ENCODE data around the gene SLC18B1. TPM values are rescaled to one million over a fixed set of nuclear protein-coding genes. Genes with fewer than 3 reads are reported as not detected.
A peak's percentile ranks its signal among the peaks of the same experiment; 100 is the strongest.

SLC18B1 gene
- total RNA-seq, 1 donor from 2014 or later, result 3.4 TPM

GRCh38 chr6:132798869-132799538 lies 567 bp upstream of the SLC18B1 start:
- TF ChIP-seq CTCF (conservative IDR thresholded peaks at IDR 0.05; ENCODE audit: low read depth, low read length), result peak; percentile 93
- DNase-seq (ENCODE audit: low read depth), result no peak
- peak overlapping the region; percentile 89 for H3K4me3 ChIP-seq (ENCODE audit: low read depth, low read length)

- no peak overlapping the region for H3K4me3 ChIP-seq (ENCODE audit: low read depth, low read length)
- no peak for TF ChIP-seq CTCF (conservative IDR thresholded peaks at IDR 0.05; ENCODE audit: low read depth, low read length)
- DNase-seq (ENCODE audit: low read depth), result no peak
Measured at GRCh38 chr6:132795461-132795860, 3.0 kb downstream of the SLC18B1 start.

- TF ChIP-seq CTCF (conservative IDR thresholded peaks at IDR 0.05; ENCODE audit: low read depth, low read length), result no peak
Measured at GRCh38 chr6:132792510-132792909, 5.9 kb downstream of the SLC18B1 start.

GRCh38 chr6:132790450-132790849 lies 8.0 kb downstream of the SLC18B1 start:
- no peak for TF ChIP-seq CTCF (conservative IDR thresholded peaks at IDR 0.05; ENCODE audit: low read depth, low read length)
- no peak overlapping the region for H3K4me3 ChIP-seq (ENCODE audit: low read depth, low read length)
- no peak for DNase-seq (ENCODE audit: low read depth)

More at GRCh38 chr6:132792510-132792909, 5.9 kb downstream of the SLC18B1 start:
- DNase-seq (ENCODE audit: low read depth), result no peak
- H3K4me3 ChIP-seq (ENCODE audit: low read depth, low read length), result no peak overlapping the region

- TF ChIP-seq CTCF (conservative IDR thresholded peaks at IDR 0.05; ENCODE audit: low read depth, low read length), result no peak
- no peak for DNase-seq (ENCODE audit: low read depth)
- no peak overlapping the region for H3K4me3 ChIP-seq (ENCODE audit: low read depth, low read length)
Measured at GRCh38 chr6:132789396-132789776, 9.1 kb downstream of the SLC18B1 start.

GRCh38 chr6:132788658-132789395 lies 9.6 kb downstream of the SLC18B1 start:
- no peak for DNase-seq (ENCODE audit: low read depth)
- no peak overlapping the region for H3K4me3 ChIP-seq (ENCODE audit: low read depth, low read length)
- TF ChIP-seq CTCF (conservative IDR thresholded peaks at IDR 0.05; ENCODE audit: low read depth, low read length), result no peak

All from epithelial cell of proximal tubule (primary cell).